Neutrophil (primary cell): ENCODE results near the gene NTNG1.

Experiments used
- H3K27ac ChIP-seq: fragments of 200-600 bp; sonication (generic); 2 replicates; pipeline ENCODE4 v1.5.1; 2016; ENCODE audit warnings: mild to moderate bottlenecking, moderate library complexity
- H3K27me3 ChIP-seq: fragments of 200-600 bp; sonication (generic); 2 replicates; pipeline ENCODE4 v1.6.0; 2016; ENCODE audit warnings: mild to moderate bottlenecking
- H3K36me3 ChIP-seq: fragments of 200-600 bp; sonication (generic); 2 replicates; pipeline ENCODE4 v1.5.1; 2017
- H3K4me1 ChIP-seq, 2 experiments: fragments of 200-600 bp in 1 of 2; sonication (generic) in 1 of 2; 1 replicate in 1 of 2; 2 replicates in 1 of 2; pipeline versions ENCODE4 v1.5.1 to v1.6.1; 2013 to 2016; ENCODE audit warnings: low read depth in 1 of 2, low read length in 1 of 2, mild to moderate bottlenecking in 1 of 2, moderate library complexity in 1 of 2; ENCODE audit not compliant: control insufficient read depth in 1 of 2, insufficient read depth in 1 of 2
- H3K4me3 ChIP-seq, 2 experiments: fragments of 200-600 bp in 1 of 2; sonication (generic) in 1 of 2; 1 replicate in 1 of 2; 2 replicates in 1 of 2; pipeline ENCODE4 v1.5.1; 2013 to 2016; ENCODE audit warnings: low read depth in 1 of 2, low read length in 1 of 2, mild to moderate bottlenecking in 1 of 2, moderate library complexity in 1 of 2
- H3K9me3 ChIP-seq: fragments of 200-600 bp; sonication (generic); 2 replicates; pipeline ENCODE4 v1.5.1; 2016
- TF ChIP-seq, protein P1 (sequence below): fragments of 200-600 bp; sonication (generic); IDR thresholded peaks from 2 replicates; pipeline ENCODE4 v1.5.1; 2016; ENCODE audit warnings: antibody characterized with exemption

The NTNG1 gene

DNA sequence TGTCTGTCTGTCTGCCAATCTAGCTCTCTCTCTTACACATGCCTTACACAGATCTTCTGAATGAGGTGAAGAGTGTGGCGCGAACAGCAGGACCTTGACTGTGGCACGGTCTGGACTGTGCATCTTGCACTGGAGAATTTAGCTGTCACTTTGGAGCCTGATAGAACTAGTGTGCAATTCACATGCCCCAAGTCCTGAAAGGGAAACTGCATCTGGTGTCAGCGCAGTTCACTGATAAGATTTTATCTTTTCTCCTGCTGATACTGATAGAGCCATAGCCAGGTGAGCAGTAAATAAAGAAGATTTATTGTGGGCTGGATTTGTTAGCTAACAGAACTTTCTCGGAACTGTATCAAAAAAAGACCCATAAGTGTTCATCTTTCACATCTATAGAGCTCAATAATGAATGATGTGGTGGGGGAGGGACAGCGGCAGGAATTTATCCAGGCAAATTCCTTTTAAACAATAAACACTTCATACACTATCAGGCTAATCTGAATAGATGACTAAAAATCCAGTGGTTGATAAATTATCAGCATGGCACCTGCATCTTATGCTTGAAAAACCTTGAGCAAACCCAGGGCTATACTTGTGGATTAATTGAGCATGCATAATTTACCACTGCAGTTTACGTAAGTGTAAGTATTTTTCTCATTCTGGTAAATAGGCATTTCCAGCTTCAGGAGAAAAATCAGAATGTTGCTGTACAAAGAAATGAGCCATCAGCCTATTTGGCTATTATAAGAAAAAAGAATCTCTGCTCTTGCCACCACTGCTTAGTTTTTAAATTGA lies 104.1 kb downstream of the NTNG1 start:
- Histone ChIP-seq H3K9me3 (no peaks in the 10 kb centered on the region), H3K27ac (no peak overlapping the region), H3K4me3 (no peak overlapping the region), H3K27me3 (no peaks in the 10 kb centered on the region), H3K36me3 (no peaks in the 10 kb centered on the region), H3K4me1 (no peaks in the 10 kb centered on the region)
- TF ChIP-seq, protein P1, sequence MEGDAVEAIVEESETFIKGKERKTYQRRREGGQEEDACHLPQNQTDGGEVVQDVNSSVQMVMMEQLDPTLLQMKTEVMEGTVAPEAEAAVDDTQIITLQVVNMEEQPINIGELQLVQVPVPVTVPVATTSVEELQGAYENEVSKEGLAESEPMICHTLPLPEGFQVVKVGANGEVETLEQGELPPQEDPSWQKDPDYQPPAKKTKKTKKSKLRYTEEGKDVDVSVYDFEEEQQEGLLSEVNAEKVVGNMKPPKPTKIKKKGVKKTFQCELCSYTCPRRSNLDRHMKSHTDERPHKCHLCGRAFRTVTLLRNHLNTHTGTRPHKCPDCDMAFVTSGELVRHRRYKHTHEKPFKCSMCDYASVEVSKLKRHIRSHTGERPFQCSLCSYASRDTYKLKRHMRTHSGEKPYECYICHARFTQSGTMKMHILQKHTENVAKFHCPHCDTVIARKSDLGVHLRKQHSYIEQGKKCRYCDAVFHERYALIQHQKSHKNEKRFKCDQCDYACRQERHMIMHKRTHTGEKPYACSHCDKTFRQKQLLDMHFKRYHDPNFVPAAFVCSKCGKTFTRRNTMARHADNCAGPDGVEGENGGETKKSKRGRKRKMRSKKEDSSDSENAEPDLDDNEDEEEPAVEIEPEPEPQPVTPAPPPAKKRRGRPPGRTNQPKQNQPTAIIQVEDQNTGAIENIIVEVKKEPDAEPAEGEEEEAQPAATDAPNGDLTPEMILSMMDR = no peak

DNA sequence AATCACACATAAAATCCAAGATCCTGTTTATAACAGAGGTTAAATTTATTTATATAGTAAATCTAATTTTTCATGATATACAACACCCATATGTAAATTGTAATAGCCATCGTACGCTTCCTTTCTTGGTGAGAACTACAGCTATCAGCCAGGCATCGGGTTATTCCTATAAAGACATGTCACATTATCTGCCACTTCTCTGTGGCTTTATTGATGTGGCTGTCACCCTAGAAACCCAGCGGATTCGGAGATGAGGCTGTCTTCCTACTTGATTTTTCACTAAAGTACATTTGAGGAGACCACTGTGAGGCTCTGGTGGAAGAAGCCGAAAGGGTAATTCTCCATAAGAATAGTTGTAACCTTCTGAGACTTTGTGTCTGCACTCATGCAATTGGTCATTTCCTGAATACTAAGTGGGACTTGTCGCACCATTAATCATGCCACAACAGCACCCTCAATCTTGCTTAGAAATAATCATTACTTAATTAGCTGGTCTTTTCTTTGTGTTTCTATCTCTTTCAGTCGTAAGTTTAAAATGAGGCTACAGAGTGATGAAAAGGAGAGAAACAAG lies 106.0 kb downstream of the NTNG1 start:
- TF ChIP-seq, protein P1 = no peak
- no peaks in the 10 kb centered on the region for H3K9me3 ChIP-seq
- no peaks in the 10 kb centered on the region for H3K36me3 ChIP-seq
- H3K27ac ChIP-seq = no peak overlapping the region
- H3K4me3 ChIP-seq = no peak overlapping the region
- H3K4me1 ChIP-seq = no peaks in the 10 kb centered on the region
- H3K27me3 ChIP-seq = no peaks in the 10 kb centered on the region

DNA sequence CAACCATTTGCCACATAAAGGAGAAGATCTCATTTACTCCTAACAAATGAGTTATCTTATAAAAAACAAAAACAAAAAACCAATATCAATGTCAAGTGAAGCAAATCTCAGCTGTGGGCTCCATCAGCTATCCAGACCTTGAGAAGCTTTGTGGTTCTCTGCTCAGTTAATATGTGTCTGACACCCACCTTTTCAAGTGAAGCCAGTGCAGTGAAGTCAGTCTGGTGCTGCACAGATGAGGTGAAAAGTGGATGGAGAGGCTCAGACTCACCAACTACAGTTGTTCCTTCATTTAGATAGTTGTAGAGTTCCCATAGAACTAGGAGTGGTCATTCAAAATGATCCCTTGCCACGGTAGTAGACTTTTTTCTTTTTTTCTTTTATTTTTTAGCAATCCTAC lies 106.8 kb downstream of the NTNG1 start:
- Histone ChIP-seq H3K27me3 (no peaks in the 10 kb centered on the region), H3K27ac (no peak overlapping the region), H3K9me3 (no peaks in the 10 kb centered on the region), H3K4me3 (no peak overlapping the region), H3K4me1 (no peaks in the 10 kb centered on the region), H3K36me3 (no peaks in the 10 kb centered on the region)
- TF ChIP-seq, protein P1 = no peak

DNA sequence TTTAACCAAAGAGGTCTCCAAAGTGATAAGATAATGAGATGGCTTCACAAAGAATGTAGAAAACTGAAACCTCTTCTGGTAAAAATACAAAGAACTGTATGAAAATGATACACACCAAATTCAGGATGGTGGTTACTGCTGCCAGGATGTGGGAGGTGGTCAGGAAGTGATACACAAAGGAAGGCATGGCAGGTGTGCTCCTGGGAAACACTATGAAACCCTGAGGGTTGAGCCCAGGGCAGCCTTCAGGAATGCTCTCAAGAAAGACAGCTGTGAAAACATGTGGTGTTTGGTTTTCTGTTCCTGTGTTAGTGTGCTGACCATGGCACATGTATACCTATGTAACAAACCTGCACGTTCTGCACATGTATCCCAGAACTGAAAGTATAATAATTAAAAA lies 109.3 kb downstream of the NTNG1 start:
- no peak overlapping the region for H3K4me3 ChIP-seq
- no peaks in the 10 kb centered on the region for H3K9me3 ChIP-seq
- no peaks in the 10 kb centered on the region for H3K27me3 ChIP-seq
- no peaks in the 10 kb centered on the region for H3K36me3 ChIP-seq
- TF ChIP-seq, protein P1 = no peak
- H3K27ac ChIP-seq = no peak overlapping the region
- H3K4me1 ChIP-seq = no peaks in the 10 kb centered on the region

DNA sequence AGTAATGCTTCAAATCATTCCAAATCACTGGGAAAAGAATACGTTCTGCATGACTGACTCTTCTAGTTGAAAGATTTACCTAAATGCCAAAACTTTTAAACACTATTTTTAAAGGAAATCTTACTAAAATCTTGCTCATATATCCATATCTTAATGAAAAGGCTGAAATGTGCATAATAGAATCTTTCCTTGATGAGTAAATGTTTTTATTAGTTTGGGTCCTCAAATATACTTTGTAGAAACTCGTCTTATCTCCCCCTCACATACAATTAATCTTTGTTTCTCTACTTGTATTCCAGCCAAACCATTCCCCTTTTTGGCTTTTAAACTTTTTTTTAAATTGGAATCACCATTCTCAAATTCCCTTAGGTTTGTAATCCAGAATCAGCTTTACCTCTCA lies 110.2 kb downstream of the NTNG1 start:
- H3K9me3 ChIP-seq = no peaks in the 10 kb centered on the region
- no peaks in the 10 kb centered on the region for H3K36me3 ChIP-seq
- TF ChIP-seq, protein P1 = no peak
- H3K27me3 ChIP-seq = no peaks in the 10 kb centered on the region
- H3K4me3 ChIP-seq = no peak overlapping the region
- no peak overlapping the region for H3K27ac ChIP-seq
- H3K4me1 ChIP-seq = no peaks in the 10 kb centered on the region
